AML-193 (cell line): Measurements from ENCODE around the gene CX3CR1.
"Not testable (repeated sequence)": the region's sequence is repeated elsewhere in the genome, so short reads cannot be mapped to it uniquely, and the experiment has no call there.

ENCODE experiments used
- DNase-seq, 2 experiments: peaks; one replicate each; lab custom pipeline; 2025; lab: John Stamatoyannopoulos, UW

The CX3CR1 gene

GRCh38 chr3:39267631-39268548, 11.9 kb downstream of the CX3CR1 start:
- DNase-seq: no peak

DNA sequence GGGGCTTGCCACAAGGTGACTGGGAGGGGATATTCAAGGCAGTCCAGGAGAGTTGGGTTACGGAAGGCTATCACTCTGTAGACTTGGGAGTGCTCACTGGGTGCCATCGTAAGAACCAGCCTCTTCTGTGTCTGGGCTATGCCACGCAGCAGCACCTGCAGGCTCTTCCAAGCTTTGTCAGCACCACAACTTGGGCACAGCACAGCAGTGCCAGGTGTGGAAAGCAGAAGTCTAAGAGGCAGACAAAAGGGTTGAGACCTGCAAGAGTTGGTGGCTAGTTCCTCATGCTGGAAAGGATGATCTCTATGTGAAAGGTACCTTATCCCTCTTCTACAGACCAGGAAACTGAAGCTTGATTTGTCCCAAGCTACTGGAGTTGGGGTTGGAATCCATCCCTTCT, 15.8 kb downstream of the CX3CR1 start:
- peak; percentile 19 to 28 for DNase-seq

DNA sequence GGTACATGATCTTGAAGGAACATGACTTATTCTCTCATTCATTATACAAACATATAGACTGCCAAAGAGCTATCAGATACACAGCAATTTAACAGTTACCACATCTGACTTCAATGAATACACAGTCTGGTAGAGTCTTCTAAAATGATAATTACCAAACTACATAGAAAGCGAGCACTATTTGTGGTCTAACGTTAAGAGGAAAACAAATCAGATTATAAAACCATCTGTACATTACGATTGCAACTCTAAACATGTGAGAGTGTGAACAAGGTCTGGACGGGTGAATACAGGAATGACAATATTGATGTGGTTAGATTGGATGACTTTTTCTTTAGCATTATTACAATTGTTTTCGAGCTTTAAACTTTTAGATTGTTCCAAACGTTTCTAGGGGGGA, 16.3 kb downstream of the CX3CR1 start:
- no peak for DNase-seq

DNA sequence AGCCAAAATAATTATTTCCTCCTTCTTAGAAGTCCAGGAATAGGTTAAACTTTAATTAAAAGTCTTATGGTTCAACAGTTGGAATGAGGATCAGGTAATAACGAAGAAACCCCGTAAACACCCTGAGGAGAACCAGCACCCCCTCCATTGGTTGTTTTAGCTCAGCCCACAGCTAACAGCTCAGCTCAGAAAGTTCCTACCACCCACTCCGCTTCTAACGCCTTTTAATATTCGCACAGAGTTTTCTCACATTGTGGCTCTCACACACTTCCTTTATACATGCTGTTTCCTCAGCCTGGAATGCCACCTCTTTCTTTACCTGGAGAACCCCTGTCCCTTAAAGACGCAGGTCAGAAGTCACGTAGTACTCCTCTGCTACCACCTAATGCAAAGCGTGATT, 17.0 kb downstream of the CX3CR1 start:
- no peak for DNase-seq

DNA sequence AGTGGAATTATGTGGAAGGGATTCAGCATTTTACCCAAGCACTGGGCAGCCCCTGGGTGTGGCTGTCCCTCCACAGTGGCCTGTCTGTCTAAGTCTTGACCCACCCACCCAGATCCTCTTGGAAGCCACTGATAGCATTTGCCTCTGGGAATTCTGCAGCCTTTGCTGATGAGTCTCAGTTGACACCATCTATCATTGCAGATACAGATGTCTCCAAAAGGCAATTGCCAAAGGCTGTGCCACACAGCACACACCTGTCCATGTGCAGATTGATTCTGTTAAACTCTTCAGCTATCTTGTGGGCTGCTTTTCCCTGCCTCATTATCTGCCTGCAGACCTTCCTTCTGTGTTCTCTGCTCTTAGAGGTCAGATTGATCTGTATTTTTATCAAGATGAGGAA, 18.1 kb downstream of the CX3CR1 start:
- no peak for DNase-seq

DNA sequence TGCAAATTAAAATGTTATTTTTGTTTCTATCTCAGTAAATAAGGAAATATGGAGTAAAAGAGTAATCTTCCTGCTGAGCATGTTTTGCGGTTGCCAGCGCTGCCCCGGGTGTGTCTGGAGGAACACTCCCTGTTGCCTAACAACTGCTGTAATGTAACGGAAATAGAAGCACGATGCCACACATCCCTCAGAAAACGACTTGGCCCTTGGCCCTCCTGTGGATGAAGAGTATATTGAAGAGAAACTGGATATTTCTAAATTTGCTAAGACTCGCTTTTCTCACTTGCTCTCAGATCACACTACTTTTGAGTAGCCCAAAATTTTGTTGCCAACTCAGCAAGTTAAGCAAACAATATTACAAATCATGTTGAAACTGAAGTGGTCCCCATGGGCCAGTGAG, 18.9 kb downstream of the CX3CR1 start:
- DNase-seq: peak; percentile 100

DNA sequence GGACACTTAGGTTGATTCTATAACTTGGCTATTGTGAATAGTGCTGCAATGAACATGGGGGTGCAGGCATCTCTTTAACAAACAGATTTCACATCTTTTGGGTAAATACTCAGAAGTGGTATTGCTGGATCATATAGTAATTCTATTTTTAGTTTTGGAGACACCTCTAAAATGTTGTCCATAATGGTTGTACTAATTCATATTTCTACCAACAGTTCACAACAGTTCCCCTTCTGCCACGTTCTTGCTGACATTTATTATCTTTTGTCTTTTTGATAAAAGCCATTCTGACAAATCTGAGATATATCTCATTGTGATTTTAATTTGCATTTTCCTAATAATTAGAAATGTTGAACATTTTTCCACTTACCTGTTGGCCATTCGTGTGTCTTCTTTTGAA, 19.5 kb downstream of the CX3CR1 start:
- no peak for DNase-seq

DNA sequence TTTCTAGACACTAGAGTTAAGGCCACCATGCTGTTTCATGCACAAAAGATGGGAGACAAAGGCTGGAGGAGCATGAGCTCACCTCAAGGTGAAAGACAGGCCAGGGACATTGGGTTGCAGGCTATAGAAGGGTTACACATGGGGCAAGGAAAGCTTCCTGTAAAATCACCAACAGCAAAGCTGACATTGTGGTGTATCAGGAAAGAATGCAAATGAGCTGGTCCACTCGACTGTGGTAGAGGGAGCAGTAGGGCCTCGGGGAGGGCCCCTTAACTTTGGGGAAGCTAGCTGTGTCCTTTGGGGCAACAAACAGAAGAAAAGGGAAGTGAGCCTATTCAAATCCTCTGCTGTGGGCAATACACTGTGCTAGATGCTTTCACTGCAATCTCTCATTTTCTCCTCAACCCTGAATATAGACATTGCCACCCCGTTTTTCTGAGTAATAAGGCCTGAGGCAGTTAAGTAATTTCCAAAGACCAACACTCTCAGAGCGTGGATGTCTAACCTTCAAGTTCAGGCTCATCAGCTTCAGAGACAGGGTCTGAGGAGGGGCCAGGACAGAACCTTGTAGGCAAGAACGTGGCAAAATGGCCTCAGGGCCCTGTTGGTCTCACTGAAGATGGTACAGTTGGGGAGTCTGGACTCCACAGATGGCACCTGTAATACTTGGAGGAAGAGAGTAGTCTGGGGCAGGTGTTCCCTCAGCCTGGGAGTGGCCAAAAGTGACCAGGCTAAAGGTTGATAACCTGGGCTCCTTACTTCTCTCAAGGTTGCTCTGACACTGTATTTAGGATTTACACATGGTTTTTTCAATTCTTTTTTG, 24.1 kb downstream of the CX3CR1 start:
- peak; percentile 99 for DNase-seq

DNA sequence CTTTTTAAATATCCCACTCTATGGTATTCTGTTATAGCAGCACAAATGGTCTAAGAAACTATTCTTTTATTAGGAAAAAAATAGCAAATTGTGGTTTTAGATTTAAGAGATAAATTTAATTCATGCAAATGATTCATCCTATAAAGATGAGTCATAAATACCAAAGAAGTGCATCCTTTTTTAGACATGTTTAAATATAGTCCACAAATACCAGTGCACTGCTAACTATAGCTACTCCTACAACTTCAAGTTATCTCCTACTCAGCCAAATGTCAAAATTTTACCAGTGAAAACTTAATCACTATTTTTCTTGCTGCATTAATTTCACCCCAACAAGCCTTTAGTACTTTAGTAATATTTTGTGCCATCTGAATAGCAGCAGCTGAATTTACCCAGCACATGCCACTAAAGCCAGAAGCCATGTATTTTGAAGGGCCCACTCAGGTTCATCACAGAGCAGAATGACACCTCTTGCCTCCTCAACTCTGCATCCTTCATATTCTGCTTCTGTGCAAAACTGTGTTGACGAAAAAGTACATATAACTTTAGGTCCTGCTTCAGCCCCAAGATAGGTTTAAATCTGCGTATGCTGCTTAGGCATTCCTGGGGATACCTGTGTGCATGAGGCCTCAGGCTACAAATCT, 24.9 kb downstream of the CX3CR1 start:
- no peak for DNase-seq

DNA sequence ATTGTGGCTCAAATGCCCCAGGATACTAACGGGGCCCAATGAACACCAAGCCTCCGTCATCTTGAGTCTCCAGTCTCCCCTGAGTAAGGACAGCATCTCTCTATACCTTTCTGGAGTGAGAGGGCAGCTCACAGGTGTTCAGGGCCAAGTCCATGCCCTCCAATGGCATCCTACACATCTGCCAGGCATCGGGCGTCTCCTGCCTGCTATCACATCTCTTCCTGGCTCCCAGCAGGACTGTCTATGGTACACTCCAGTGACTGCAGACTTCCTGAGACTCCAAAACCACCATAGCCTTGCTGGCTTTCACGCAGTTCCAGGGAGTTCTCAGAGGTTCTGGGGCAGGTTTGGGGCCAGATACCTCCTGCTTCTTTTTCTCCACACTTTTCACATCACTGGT, 28.3 kb downstream of the CX3CR1 start:
- no peak for DNase-seq

GRCh38 chr3:39250116-39250747, 29.6 kb downstream of the CX3CR1 start:
- DNase-seq: peak; percentile 92 to 94

DNA sequence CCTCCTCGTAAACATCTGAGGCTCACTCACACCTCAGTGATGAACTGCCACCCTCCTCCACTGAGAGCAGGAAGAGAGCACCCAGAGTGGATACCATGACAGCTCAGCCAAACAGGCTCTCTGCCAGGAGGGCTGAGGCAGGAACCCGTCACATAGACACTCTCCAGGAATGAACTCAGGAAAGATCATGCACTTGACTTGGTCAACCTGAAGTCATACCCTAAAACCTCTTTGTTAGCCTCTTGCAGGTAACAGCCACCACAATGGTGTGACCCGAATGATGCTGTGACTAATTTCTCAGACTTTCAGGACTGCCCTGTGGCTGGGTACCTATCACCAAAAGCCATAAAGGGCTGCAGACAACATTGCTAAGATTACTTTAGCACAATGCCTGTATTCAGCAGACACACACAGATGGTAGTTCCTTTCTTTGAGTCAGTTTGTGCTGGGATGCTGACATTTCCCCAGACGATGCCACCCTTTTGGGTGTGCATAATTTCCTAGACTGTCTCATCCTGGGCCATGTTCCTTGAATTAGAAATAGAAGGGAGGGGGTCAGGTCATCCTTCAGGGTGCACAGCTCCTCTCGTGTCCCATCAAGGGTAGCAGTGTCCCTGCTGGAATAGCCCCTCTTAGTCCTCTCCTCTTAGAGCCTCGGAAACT, 30.3 kb downstream of the CX3CR1 start:
- no peak for DNase-seq

GRCh38 chr3:39241561-39241960, 38.3 kb downstream of the CX3CR1 start:
- DNase-seq: peak in 1 of 2 experiments; percentile 29

- no peak for DNase-seq
Observed at GRCh38 chr3:39237027-39237426, 42.8 kb downstream of the CX3CR1 start.

DNA sequence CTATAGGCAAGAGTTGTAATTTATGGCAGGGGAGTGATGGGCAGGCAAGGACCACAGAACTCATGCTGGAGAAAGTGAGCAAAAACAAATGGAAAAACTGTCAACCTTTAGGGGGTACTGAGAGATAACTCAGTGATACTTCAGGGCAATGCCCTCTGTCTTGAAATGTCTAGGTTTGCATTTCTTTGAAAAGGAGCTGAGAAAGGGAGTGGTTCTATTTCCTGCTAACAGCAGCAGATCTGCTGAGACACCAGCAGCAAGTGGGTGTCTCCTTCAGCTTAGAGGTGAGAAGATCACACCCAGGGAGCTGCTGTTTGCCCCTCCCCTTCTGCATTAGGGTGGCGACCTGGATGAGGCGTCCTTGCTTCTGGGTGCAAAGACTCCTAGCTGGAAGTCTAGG, 45.2 kb downstream of the CX3CR1 start:
- DNase-seq: no peak

DNA sequence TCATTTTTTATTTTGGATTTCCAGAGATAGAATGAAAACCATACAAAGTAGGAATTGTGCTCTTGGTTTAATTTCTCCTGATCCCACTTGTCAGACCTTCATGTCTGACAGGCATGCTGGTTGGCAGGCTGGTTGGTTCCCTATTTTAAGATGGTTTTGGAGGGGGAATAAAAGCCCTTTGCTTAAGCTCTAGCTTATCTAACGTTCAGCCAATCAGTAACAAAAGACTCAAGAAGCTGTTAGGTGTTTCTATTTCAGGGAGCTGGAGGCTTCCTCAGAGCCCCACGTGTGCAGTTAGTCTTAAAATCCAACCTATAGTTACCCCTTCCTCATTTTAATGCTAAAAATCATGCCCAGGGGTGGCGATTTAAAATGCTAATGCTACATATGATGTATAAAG, 47.0 kb downstream of the CX3CR1 start:
- DNase-seq: no peak

- no peak for DNase-seq
Observed at GRCh38 chr3:39230453-39230852, 49.4 kb downstream of the CX3CR1 start.

GRCh38 chr3:39228496-39228895, 51.3 kb downstream of the CX3CR1 start:
- no peak for DNase-seq

DNA sequence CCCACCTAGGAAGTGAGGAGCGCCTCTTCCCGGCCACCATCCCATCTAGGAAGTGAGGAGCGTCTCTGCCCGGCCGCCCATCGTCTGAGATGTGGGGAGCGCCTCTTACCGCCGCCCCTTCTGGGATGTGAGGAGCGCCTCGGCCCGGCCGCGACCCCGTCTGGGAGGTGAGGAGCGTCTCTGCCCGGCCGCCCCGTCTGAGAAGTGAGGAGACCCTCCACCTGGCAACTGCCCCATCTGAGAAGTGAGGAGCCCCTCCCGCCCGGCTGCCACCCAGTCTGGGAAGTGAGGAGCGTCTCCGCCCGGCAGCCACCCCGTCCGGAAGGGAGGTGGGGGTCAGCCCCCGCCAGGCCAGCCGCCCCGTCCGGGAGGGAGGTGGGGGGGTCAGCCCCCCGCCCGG, 52.2 kb downstream of the CX3CR1 start:
- DNase-seq: not testable (repeated sequence)

GRCh38 chr3:39226106-39226741, 53.6 kb downstream of the CX3CR1 start:
- peak; percentile 64 to 74 for DNase-seq

DNA sequence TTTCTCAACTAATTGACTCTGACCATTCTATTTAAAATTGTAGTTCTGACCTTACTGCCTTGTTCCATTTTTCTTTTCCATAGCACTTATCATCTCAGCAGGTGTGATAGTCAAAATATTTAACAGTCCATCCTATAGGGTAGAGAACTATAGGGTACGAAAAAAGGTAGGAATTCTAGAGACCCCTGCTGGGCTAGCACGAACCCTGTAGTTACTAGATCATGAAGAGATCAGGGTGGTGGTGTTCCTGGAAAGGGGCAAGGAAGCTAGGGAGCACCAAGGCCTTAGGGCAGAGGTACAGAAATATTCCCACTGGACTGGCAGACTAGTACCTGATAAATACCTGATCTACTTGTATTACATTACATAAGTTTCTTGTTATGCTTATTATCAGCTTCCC, 55.5 kb downstream of the CX3CR1 start:
- DNase-seq: no peak
